ENCODE data around the gene DPP4. TPM values are rescaled to one million over a fixed set of nuclear protein-coding genes. Genes with fewer than 3 reads are reported as not detected.

The DPP4 gene
- total RNA-seq, 1 donor from 2014 or later, result not detected

- Mint-ChIP-seq H3K27me3 (ENCODE audit: unreplicated experiment) (no peaks in the 10 kb centered on the region), H3K4me3 (ENCODE audit: unreplicated experiment) (no peak overlapping the region), H3K4me1 (ENCODE audit: unreplicated experiment) (peaks cover 2% of the 10 kb centered on the region), H3K9me3 (ENCODE audit: unreplicated experiment) (no peaks in the 10 kb centered on the region), H3K36me3 (ENCODE audit: unreplicated experiment) (no peaks in the 10 kb centered on the region), H3K27ac (ENCODE audit: unreplicated experiment) (no peak overlapping the region)
- TF ChIP-seq, protein P1, sequence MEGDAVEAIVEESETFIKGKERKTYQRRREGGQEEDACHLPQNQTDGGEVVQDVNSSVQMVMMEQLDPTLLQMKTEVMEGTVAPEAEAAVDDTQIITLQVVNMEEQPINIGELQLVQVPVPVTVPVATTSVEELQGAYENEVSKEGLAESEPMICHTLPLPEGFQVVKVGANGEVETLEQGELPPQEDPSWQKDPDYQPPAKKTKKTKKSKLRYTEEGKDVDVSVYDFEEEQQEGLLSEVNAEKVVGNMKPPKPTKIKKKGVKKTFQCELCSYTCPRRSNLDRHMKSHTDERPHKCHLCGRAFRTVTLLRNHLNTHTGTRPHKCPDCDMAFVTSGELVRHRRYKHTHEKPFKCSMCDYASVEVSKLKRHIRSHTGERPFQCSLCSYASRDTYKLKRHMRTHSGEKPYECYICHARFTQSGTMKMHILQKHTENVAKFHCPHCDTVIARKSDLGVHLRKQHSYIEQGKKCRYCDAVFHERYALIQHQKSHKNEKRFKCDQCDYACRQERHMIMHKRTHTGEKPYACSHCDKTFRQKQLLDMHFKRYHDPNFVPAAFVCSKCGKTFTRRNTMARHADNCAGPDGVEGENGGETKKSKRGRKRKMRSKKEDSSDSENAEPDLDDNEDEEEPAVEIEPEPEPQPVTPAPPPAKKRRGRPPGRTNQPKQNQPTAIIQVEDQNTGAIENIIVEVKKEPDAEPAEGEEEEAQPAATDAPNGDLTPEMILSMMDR (IDR thresholded peaks at IDR 0.05), result no peak
- DNase-seq (ENCODE audit: extremely low spot score, unreplicated experiment), result no peak
Observed at GRCh38 chr2:162092008-162092390, 18.0 kb upstream of the DPP4 start.

- no peak overlapping the region for H3K27ac Mint-ChIP-seq (ENCODE audit: unreplicated experiment)
- DNase-seq (ENCODE audit: extremely low spot score, unreplicated experiment), result no peak
- no peak overlapping the region for H3K4me3 Mint-ChIP-seq (ENCODE audit: unreplicated experiment)
- H3K36me3 Mint-ChIP-seq (ENCODE audit: unreplicated experiment), result no peaks in the 10 kb centered on the region
- H3K4me1 Mint-ChIP-seq (ENCODE audit: unreplicated experiment), result peaks cover 2% of the 10 kb centered on the region
- H3K9me3 Mint-ChIP-seq (ENCODE audit: unreplicated experiment), result no peaks in the 10 kb centered on the region
- TF ChIP-seq, protein P1 (IDR thresholded peaks at IDR 0.05), result no peak
- H3K27me3 Mint-ChIP-seq (ENCODE audit: unreplicated experiment), result no peaks in the 10 kb centered on the region
Observed at GRCh38 chr2:162091325-162092007, 17.5 kb upstream of the DPP4 start.

- DNase-seq (ENCODE audit: extremely low spot score, unreplicated experiment), result no peak
- H3K27ac Mint-ChIP-seq (ENCODE audit: unreplicated experiment), result no peak overlapping the region
- no peaks in the 10 kb centered on the region for H3K9me3 Mint-ChIP-seq (ENCODE audit: unreplicated experiment)
- H3K4me1 Mint-ChIP-seq (ENCODE audit: unreplicated experiment), result peaks cover 2% of the 10 kb centered on the region
- no peak overlapping the region for H3K4me3 Mint-ChIP-seq (ENCODE audit: unreplicated experiment)
- H3K36me3 Mint-ChIP-seq (ENCODE audit: unreplicated experiment), result no peaks in the 10 kb centered on the region
- TF ChIP-seq, protein P1 (IDR thresholded peaks at IDR 0.05), result no peak
- H3K27me3 Mint-ChIP-seq (ENCODE audit: unreplicated experiment), result no peaks in the 10 kb centered on the region
Observed at GRCh38 chr2:162090109-162090508, 16.1 kb upstream of the DPP4 start.

DNA sequence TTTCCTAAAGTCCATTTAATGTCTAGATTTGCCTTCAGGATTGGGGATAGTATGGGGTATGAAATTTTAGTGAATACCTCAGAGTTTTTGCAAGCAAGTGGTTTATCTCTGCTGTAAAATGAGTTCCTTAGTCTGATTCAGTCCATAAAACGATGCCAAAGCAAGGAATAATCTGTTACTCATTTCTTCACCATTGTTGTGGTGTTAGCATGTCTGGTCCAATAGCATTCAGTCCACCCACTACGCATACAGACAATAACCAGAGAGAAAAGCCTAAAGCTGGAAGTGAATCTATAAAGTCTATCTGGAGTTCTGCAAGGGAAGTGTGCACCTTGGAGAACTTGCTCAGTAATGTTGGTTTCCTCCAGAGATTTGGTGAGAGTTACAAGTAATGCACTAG, 12.9 kb upstream of the DPP4 start:
- Mint-ChIP-seq H3K27me3 (ENCODE audit: unreplicated experiment) (peaks cover 11% of the 10 kb centered on the region), H3K27ac (ENCODE audit: unreplicated experiment) (no peak overlapping the region), H3K36me3 (ENCODE audit: unreplicated experiment) (no peaks in the 10 kb centered on the region), H3K9me3 (ENCODE audit: unreplicated experiment) (no peaks in the 10 kb centered on the region), H3K4me3 (ENCODE audit: unreplicated experiment) (no peak overlapping the region), H3K4me1 (ENCODE audit: unreplicated experiment) (no peaks in the 10 kb centered on the region)
- TF ChIP-seq, protein P1 (IDR thresholded peaks at IDR 0.05), result no peak
- no peak for DNase-seq (ENCODE audit: extremely low spot score, unreplicated experiment)

DNA sequence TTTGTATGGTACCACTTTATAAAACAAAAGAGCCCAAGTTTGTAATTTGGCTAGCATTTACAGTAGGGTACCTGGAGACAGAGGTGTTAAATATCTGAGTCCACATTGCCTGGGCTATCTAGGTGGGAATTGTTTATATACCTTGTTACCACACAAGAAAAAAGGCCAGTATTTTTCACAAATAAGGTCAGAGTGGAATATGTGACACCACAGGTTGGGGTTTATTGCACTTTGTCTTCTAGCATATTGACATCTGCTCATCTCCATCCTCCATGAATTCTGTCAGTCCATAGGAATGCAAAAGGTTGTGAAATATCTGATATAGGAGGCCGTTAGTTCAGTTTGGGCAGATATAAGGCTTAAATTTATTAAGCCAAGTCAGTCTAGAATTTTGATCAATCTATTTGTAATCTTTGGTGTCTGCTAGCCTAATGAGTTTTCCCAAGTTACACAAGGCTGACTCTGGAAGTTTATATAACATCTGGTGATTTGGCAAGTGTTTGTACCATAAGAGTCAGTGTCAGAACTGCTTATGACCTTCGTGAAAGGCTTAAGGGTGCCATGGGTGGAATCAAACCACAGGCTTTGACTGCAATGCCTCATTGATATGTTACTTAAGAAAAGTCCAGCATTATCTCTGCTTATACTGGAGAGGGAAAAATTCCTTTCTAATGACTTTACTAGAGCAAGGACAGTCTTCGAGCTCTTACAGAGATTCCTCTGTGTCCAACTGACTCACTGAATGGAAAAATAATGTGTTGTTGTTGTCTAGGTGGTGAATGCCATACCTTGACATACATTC, 11.3 kb upstream of the DPP4 start:
- DNase-seq (ENCODE audit: extremely low spot score, unreplicated experiment), result no peak
- no peak overlapping the region for H3K4me3 Mint-ChIP-seq (ENCODE audit: unreplicated experiment)
- H3K27ac Mint-ChIP-seq (ENCODE audit: unreplicated experiment), result no peak overlapping the region
- H3K36me3 Mint-ChIP-seq (ENCODE audit: unreplicated experiment), result no peaks in the 10 kb centered on the region
- TF ChIP-seq, protein P1 (IDR thresholded peaks at IDR 0.05), result no peak
- H3K27me3 Mint-ChIP-seq (ENCODE audit: unreplicated experiment), result peaks cover 17% of the 10 kb centered on the region
- H3K9me3 Mint-ChIP-seq (ENCODE audit: unreplicated experiment), result no peaks in the 10 kb centered on the region
- no peaks in the 10 kb centered on the region for H3K4me1 Mint-ChIP-seq (ENCODE audit: unreplicated experiment)
